Body of pancreas (tissue), 4 donors: Measurements from ENCODE around the gene PCTP. TPM values are rescaled to one million over a fixed set of nuclear protein-coding genes. Genes with fewer than 3 reads are reported as not detected.

Experiments used
- ATAC-seq: fragments of 150-250 bp; one replicate; pipeline ENCODE4 v1.9.1; 2016
- DNase-seq, 4 donors: peaks; one replicate each; pipeline ENCODE4 v3.0.0-alpha.2; 2019
- H3K27ac ChIP-seq, 4 donors: fragments of 200-600 bp; sonication (generic); 1 replicate in 3 of 4; 2 replicates in 1 of 4; pipeline versions ENCODE4 v1.5.1 to v1.6.1; 2016 to 2019; ENCODE audit warnings: mild to moderate bottlenecking in 1 of 4, mixed read lengths in 1 of 4, moderate library complexity in 1 of 4
- H3K27me3 ChIP-seq, 2 donors: fragments of 200-600 bp; sonication (generic); one replicate each; pipeline ENCODE4 v1.6.0; 2016; ENCODE audit warnings: mild to moderate bottlenecking in 1 of 2
- H3K36me3 ChIP-seq, 2 donors: fragments of 200-600 bp; sonication (generic); replicated peaks in 1 of 2; 2 replicates each; pipeline ENCODE4 v1.5.1; 2016; ENCODE audit warnings: low read depth in 2 of 2; ENCODE audit not compliant: insufficient read depth in 1 of 2
- H3K4me1 ChIP-seq: fragments of 200-600 bp; sonication (generic); one replicate; pipeline ENCODE4 v1.6.0; 2016
- H3K4me3 ChIP-seq, 2 donors: fragments of 200-600 bp; sonication (generic); 1 replicate in 1 of 2; 2 replicates in 1 of 2; pipeline ENCODE4 v1.5.1; 2016 to 2019
- H3K9me3 ChIP-seq, 3 donors: fragments of 200-600 bp; sonication (generic); 1 replicate in 2 of 3; 2 replicates in 1 of 3; pipeline ENCODE4 v1.5.1; 2016
- CTCF ChIP-seq, 7 experiments: fragments of 450-650 bp in 4 of 7; fragments of 200-600 bp in 3 of 7; sonication (generic) in 3 of 7; IDR thresholded peaks; one replicate each; pipeline ENCODE4 v1.5.1; 2016 to 2019; ENCODE audit warnings: antibody characterized with exemption in 7 of 7
- POLR2A ChIP-seq, 3 donors: fragments of 450-650 bp; IDR thresholded peaks; one replicate each; pipeline ENCODE4 v1.6.1; 2016; ENCODE audit warnings: antibody characterized with exemption in 3 of 3, mild to moderate bottlenecking in 2 of 3
- WGBS, 2 donors: methylation state at CpG; one replicate each; pipeline ENCODE4 v1.1.5; 2017; 5-methylcytosine and 5-hydroxymethylcytosine counted together
- intact Hi-C: fragments of 100-400 bp; cut with DNase I; formaldehyde crosslinking; loops from one replicate; pipeline ENCODE4 v1.15.1; 2023
- total RNA-seq, 2 donors: library from RNA; depleted of rRNA; stranded (reverse); fragments of >200 nt; gene quantifications; one replicate each; pipeline ENCODE4 v1.1.0, GENCODE V29; 2016

PCTP gene
- total RNA-seq, 2 donors from 2014 or later, result 5.6 to 13.0 TPM

- ATAC-seq (no peak), DNase-seq (no peak)
- H3K36me3 ChIP-seq, result no peaks in the 10 kb centered on the region
- TF ChIP-seq CTCF (IDR thresholded peaks at IDR 0.05), result no peak
- TF ChIP-seq POLR2A (IDR thresholded peaks at IDR 0.05), result no peak
- H3K27me3 ChIP-seq, result no peaks in the 10 kb centered on the region
- WGBS, 2 donors, result 68 to 92% methylated on average over 1 of the region's 1 CpG
- H3K4me1 ChIP-seq, result no peaks in the 10 kb centered on the region
- H3K27ac ChIP-seq, result no peak overlapping the region
- no peak overlapping the region for H3K4me3 ChIP-seq
- intact Hi-C loops, result no loop called here
- no peaks in the 10 kb centered on the region for H3K9me3 ChIP-seq
These were observed 66.5 kb downstream of the PCTP start for GRCh38 chr17:55817397-55817709.

DNA sequence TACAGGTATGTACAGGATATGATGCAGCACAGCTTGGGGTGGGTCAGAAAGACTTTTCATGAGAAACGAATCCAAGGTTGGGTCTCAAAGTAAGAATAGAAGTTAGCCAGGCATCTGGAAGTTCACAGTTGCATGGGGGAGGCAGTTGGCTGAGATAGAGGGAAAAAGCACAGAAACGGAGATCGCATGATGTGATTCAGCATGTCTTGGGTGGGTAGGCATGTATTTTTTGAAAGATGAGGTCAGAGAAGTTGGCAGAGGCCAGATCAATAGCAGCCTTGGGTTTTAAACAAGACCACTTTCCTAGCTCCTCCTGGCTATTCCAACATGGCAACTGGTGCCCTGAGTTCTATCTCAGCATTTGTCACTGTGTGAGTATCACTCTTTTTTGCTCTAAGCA is 67.2 kb downstream of the PCTP start:
- intact Hi-C loops, result no loop called here
- Histone ChIP-seq H3K4me3 (no peak overlapping the region), H3K4me1 (no peaks in the 10 kb centered on the region), H3K9me3 (no peaks in the 10 kb centered on the region), H3K27me3 (no peaks in the 10 kb centered on the region), H3K36me3 (no peaks in the 10 kb centered on the region), H3K27ac (no peak overlapping the region)
- ATAC-seq (no peak), DNase-seq (no peak)
- TF ChIP-seq POLR2A (IDR thresholded peaks at IDR 0.05) (no peak), CTCF (IDR thresholded peaks at IDR 0.05) (no peak)
- 64 to 80% methylated on average over 3 of the region's 3 CpGs for WGBS, 2 donors

DNA sequence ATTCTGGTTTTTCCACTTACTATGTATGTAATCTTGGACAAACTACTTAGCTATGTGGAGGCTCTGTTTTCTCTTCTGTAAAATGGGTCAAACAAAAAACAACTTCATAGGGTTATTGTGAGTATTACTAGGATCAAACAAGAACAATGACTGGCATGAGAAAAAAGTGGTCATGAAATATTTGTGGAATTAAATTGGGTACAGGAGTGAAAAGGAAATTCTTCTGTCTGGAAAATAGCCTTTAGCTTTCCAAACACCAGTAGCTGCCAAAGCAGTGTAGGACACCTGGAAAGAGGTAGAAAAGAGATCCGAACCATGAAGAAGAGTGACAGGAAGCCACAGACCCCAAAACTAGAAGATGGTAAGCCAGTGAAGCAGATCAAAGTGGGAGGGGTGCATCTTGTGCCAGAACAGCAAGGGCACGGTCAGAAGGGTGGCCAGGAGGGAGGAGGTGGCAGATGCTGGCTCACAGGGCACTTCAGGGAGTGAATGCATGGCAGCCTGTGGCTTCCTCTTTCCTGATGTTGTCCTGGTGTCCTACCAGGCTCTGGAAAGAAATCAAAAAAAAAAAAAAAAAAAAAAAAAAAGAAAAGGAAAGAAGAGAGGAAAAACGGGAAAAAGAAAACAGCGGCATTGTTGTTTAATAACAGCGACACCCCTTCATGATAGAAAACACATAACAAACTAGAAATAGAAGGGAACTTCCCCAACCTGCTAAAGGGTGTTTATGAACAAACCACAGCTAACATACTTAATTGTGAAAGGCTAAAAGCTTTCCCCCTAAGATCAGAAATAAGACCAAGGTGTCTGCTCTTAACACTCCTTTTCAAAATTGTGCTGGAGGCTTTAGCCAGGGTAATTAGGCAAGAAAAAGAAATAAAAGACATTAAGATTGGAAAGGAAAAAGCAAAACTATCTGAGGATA is 67.9 kb downstream of the PCTP start:
- DNase-seq (no peak), ATAC-seq (no peak)
- Histone ChIP-seq H3K4me1 (no peaks in the 10 kb centered on the region), H3K27me3 (no peaks in the 10 kb centered on the region), H3K9me3 (no peaks in the 10 kb centered on the region), H3K36me3 (no peaks in the 10 kb centered on the region), H3K4me3 (no peak overlapping the region), H3K27ac (no peak overlapping the region)
- intact Hi-C loops, result no loop called here
- TF ChIP-seq CTCF (IDR thresholded peaks at IDR 0.05), result no peak
- TF ChIP-seq POLR2A (IDR thresholded peaks at IDR 0.05), result no peak
- WGBS, 2 donors, result 79 to 84% methylated on average over 5 of the region's 5 CpGs

DNA sequence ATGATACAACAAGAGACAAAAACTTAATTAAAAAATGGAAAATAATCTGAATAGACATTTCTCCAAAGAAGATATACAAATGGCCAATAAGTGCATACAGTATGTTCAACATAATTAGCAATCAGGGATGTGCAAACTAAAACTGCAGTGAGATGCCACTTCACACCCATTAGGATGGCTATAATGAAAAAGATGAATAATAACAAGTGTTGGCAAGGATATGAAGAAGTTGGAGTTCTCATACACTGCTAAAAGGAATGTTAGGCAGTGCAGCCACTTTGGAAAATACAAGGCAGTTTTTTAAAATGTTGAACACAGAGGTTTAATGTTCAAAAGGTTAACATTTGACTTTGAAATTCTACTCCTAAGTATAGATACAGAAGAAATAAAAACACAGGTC is 69.8 kb downstream of the PCTP start:
- DNase-seq (no peak), ATAC-seq (no peak)
- no peak overlapping the region for H3K4me3 ChIP-seq
- no peaks in the 10 kb centered on the region for H3K27me3 ChIP-seq
- no peaks in the 10 kb centered on the region for H3K36me3 ChIP-seq
- no peaks in the 10 kb centered on the region for H3K4me1 ChIP-seq
- H3K9me3 ChIP-seq, result no peaks in the 10 kb centered on the region
- TF ChIP-seq CTCF (IDR thresholded peaks at IDR 0.05) (no peak), POLR2A (IDR thresholded peaks at IDR 0.05) (no peak)
- intact Hi-C loops, result no loop called here
- no peak overlapping the region for H3K27ac ChIP-seq

DNA sequence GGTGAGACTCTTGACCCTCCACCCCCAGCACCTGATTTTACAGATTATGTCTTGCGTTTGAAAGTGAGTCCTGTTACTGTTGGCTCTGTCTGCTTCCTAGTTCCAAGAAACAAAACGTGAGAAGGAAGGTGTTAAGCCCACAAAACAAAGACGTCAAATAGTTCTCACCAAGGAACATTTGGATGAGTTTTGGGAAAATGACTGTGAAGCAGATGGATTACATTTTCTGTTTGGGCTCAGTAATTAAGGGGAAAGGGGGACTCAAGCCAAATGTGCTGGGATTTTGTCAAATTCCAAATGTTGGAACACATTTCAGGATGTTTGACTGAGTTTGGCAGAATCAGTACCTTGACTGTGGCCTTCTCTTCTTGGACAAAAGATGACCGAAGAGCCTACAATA is 71.2 kb downstream of the PCTP start:
- H3K9me3 ChIP-seq, result no peaks in the 10 kb centered on the region
- H3K36me3 ChIP-seq, result no peaks in the 10 kb centered on the region
- WGBS, 2 donors, result 40 to 41% methylated on average over 4 of the region's 4 CpGs
- H3K4me1 ChIP-seq, result no peaks in the 10 kb centered on the region
- intact Hi-C loops, result no loop called here
- no peaks in the 10 kb centered on the region for H3K27me3 ChIP-seq
- ATAC-seq (no peak), DNase-seq (no peak)
- TF ChIP-seq CTCF (IDR thresholded peaks at IDR 0.05) (no peak), POLR2A (IDR thresholded peaks at IDR 0.05) (no peak)
- no peak overlapping the region for H3K27ac ChIP-seq
- H3K4me3 ChIP-seq, result no peak overlapping the region
